Common myeloid progenitor, CD34-positive (primary cell): ENCODE measurements around the gene PDK4.

Experiments used
- CTCF ChIA-PET: fragments of 350-600 bp; sonication (Branson Sonifier 250); formaldehyde crosslinking; loops from one replicate; lab custom pipeline; 2021; ENCODE audit warnings: antibody characterized with exemption; lab: Charles Lee
- POLR2A ChIA-PET: fragments of 350-600 bp; sonication (Branson Sonifier 250); formaldehyde crosslinking; loops from one replicate; lab custom pipeline; 2021; ENCODE audit warnings: antibody characterized with exemption; lab: Charles Lee
- DNase-seq, 3 donors: peaks; one replicate each; pipeline versions ENCODE4 v3.0.0 to v3.0.0-alpha.2; 2013
- H3K27ac ChIP-seq, 2 experiments: 1 replicate in 1 of 2; 2 replicates in 1 of 2; pipeline ENCODE4 v1.7.0; 2013; ENCODE audit warnings: inconsistent platforms in 2 of 2, low read length in 2 of 2, mild to moderate bottlenecking in 2 of 2, low read depth in 1 of 2, moderate library complexity in 1 of 2; ENCODE audit not compliant: severe bottlenecking in 2 of 2, insufficient read depth in 1 of 2, poor library complexity in 1 of 2
- H3K27me3 ChIP-seq, 5 experiments: replicated peaks in 2 of 5; 1 replicate in 3 of 5; 2 replicates in 2 of 5; pipeline versions ENCODE4 v1.6.1 to v1.7.0; 2013; ENCODE audit warnings: low read length in 4 of 5, mild to moderate bottlenecking in 2 of 5, moderate library complexity in 2 of 5, inconsistent platforms in 1 of 5; ENCODE audit not compliant: insufficient read depth in 5 of 5, control insufficient read depth in 4 of 5
- H3K36me3 ChIP-seq, 4 experiments: 1 replicate in 2 of 4; 2 replicates in 2 of 4; pipeline versions ENCODE4 v1.6.1 to v1.7.0; 2013; ENCODE audit warnings: low read length in 3 of 4, control low read depth in 1 of 4, mild to moderate bottlenecking in 1 of 4; ENCODE audit not compliant: control insufficient read depth in 4 of 4, insufficient read depth in 4 of 4
- H3K4me1 ChIP-seq, 4 experiments: 1 replicate in 3 of 4; 2 replicates in 1 of 4; pipeline versions ENCODE4 v1.6.1 to v1.7.1; 2013; ENCODE audit warnings: low read length in 3 of 4, mild to moderate bottlenecking in 3 of 4, control low read depth in 1 of 4, inconsistent platforms in 1 of 4, moderate library complexity in 1 of 4; ENCODE audit not compliant: control insufficient read depth in 4 of 4, insufficient read depth in 4 of 4; ENCODE audit errors: control extremely low read depth in 1 of 4
- H3K4me3 ChIP-seq, 7 experiments: 1 replicate in 4 of 7; 2 replicates in 3 of 7; pipeline versions ENCODE4 v1.5.1 to v1.7.0; 2013; ENCODE audit warnings: mild to moderate bottlenecking in 7 of 7, low read length in 6 of 7, moderate library complexity in 6 of 7, inconsistent platforms in 2 of 7, low read depth in 2 of 7, control low read depth in 1 of 7; ENCODE audit not compliant: insufficient read depth in 4 of 7, control insufficient read depth in 1 of 7; ENCODE audit errors: extremely low read depth in 1 of 7
- H3K9me3 ChIP-seq, 5 experiments: 1 replicate in 4 of 5; 2 replicates in 1 of 5; pipeline versions ENCODE4 v1.6.1 to v1.7.1; 2013; ENCODE audit warnings: low read length in 4 of 5, mild to moderate bottlenecking in 2 of 5, inconsistent platforms in 1 of 5, low read depth in 1 of 5, moderate library complexity in 1 of 5; ENCODE audit not compliant: control insufficient read depth in 4 of 5, insufficient read depth in 2 of 5; ENCODE audit errors: control extremely low read depth in 1 of 5
- WGBS: methylation state at CpG from one replicate; pipeline ENCODE4 v1.1.5; 2013; ENCODE audit not compliant: insufficient coverage; 5-methylcytosine and 5-hydroxymethylcytosine counted together

PDK4 gene

GRCh38 chr7:95579318-95579717 is 17.0 kb downstream of the PDK4 start:
- no peak overlapping the region for H3K4me3 ChIP-seq
- CTCF ChIA-PET, result no interaction called here
- H3K9me3 ChIP-seq, result peaks cover 0 to 2% (median 0%) of the 10 kb centered on the region in 5 experiments
- no peak overlapping the region for H3K27ac ChIP-seq
- no peaks in the 10 kb centered on the region for H3K4me1 ChIP-seq
- no CpG with 5 or more reads among the region's 7 CpGs for WGBS
- no peaks in the 10 kb centered on the region for H3K27me3 ChIP-seq
- POLR2A ChIA-PET, result no interaction called here
- no peak for DNase-seq
- no peaks in the 10 kb centered on the region for H3K36me3 ChIP-seq

DNA sequence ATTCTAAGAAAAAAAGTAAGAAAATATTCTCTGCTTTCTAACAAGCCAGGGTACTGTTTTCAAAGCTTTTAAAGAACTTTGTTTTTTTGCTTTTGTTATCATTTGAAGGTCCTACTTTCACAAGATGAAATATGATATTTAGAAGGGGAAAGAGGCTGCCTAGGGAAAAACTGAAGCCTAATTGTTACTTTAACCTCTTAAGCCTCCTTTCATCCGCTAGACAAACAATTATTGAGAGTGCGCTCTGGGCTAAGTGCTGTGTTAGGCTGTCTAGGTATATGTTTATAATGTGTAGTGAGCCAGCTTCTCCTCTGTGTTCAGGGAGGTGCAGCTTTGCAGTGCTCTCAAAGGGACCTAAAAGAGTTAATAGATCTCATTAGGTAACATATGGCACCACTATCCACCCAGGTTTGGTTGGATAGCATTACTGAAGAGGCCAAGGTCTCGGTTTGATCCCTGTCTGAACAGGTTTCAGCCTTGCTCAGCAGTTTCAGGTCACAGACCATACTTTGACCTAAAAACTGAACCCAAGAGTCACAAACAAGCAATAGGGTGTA is 17.9 kb downstream of the PDK4 start:
- Histone ChIP-seq H3K4me1 (no peaks in the 10 kb centered on the region), H3K4me3 (no peak overlapping the region), H3K27me3 (no peaks in the 10 kb centered on the region), H3K9me3 (peaks cover 0 to 2% (median 0%) of the 10 kb centered on the region in 5 experiments), H3K27ac (no peak overlapping the region), H3K36me3 (no peaks in the 10 kb centered on the region)
- WGBS, result 100% methylated on average over 1 of the region's 3 CpGs
- POLR2A ChIA-PET, result no interaction called here
- DNase-seq, result no peak
- CTCF ChIA-PET, result interaction anchor here (0.6 kb wide), 1 partner anchor 442 kb away, joined by 3 read pairs; no protein-coding TSS in a partner anchor

DNA sequence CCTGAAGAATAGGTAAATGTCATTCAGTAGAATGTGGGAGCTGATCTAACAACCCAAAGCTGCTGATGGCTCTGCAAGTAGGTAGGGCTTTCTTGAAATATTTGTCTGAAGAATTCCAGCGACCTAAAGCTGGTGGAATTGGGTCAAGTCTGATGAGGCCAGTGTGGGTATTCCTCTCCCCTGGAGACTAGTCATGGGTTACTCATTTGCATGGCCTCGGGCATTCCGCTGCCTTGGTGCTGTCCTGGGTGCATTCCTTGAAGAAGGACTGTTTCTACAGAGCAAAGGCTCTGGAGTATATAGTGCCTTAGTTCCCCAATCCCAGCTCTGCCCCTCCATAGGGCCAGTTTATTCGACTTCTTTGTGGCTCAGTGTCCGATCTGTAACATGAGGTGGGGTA is 19.2 kb downstream of the PDK4 start:
- WGBS, result 94% methylated on average over 2 of the region's 5 CpGs
- H3K27ac ChIP-seq, result no peak overlapping the region
- no peaks in the 10 kb centered on the region for H3K36me3 ChIP-seq
- no peak overlapping the region for H3K4me3 ChIP-seq
- H3K9me3 ChIP-seq, result peaks cover 0 to 7% (median 0%) of the 10 kb centered on the region in 5 experiments
- no peaks in the 10 kb centered on the region for H3K4me1 ChIP-seq
- ChIA-PET CTCF (no interaction called here), POLR2A (interaction anchor here (0.6 kb wide), 1 partner anchor 1288 kb away, joined by 3 read pairs; no protein-coding TSS in a partner anchor)
- DNase-seq, result no peak
- H3K27me3 ChIP-seq, result no peaks in the 10 kb centered on the region

GRCh38 chr7:95569720-95570119 is 26.6 kb downstream of the PDK4 start:
- CTCF ChIA-PET, result interaction anchor here (1.1 kb wide), 1 partner anchor 12 kb away, joined by 4 read pairs; no protein-coding TSS in a partner anchor
- no peaks in the 10 kb centered on the region for H3K36me3 ChIP-seq

GRCh38 chr7:95560674-95561073 is 35.6 kb downstream of the PDK4 start:
- Histone ChIP-seq H3K4me3 (no peak overlapping the region), H3K27me3 (no peaks in the 10 kb centered on the region), H3K4me1 (no peaks in the 10 kb centered on the region), H3K9me3 (no peaks in the 10 kb centered on the region), H3K36me3 (no peaks in the 10 kb centered on the region), H3K27ac (no peak overlapping the region)
- ChIA-PET CTCF (no interaction called here), POLR2A (no interaction called here)
- WGBS, result 92% methylated on average over 2 of the region's 2 CpGs
- no peak for DNase-seq

More at GRCh38 chr7:95569720-95570119, 26.6 kb downstream of the PDK4 start:
- no peak overlapping the region for H3K4me3 ChIP-seq
- H3K27me3 ChIP-seq, result no peaks in the 10 kb centered on the region
- DNase-seq, result no peak
- peaks cover 0 to 6% (median 0%) of the 10 kb centered on the region in 5 experiments for H3K9me3 ChIP-seq
- POLR2A ChIA-PET, result no interaction called here
- H3K27ac ChIP-seq, result no peak overlapping the region
- no peaks in the 10 kb centered on the region for H3K4me1 ChIP-seq
- WGBS, result no CpG with 5 or more reads among the region's 2 CpGs

DNA sequence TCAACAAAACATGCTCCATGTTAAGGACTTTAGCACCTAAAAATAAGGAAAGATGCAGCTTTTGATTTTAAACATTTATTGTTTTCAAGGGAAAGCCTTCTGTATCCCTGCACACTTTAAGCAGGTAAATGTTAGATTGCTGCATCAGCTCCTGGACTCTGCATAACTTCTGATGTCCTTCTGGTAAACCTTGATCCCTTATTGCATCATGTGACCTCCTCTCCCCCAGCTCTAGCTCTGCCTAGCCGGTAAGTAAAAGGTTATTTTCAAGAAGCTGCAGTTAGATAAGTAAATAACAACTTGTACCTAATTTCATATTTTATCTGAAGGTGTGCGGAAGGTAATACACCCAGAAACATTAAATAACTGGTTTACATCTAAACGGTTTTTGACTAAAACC is 37.5 kb downstream of the PDK4 start:
- POLR2A ChIA-PET, result no interaction called here
- no peaks in the 10 kb centered on the region for H3K9me3 ChIP-seq
- no peaks in the 10 kb centered on the region for H3K4me1 ChIP-seq
- H3K27ac ChIP-seq, result no peak overlapping the region
- H3K27me3 ChIP-seq, result no peaks in the 10 kb centered on the region
- no peak for DNase-seq
- CTCF ChIA-PET, result interaction anchor here (1.3 to 3.0 kb wide), 2 partner anchors 13 to 34 kb away, joined by 3 to 10 read pairs; no protein-coding TSS in a partner anchor
- H3K4me3 ChIP-seq, result no peak overlapping the region
- H3K36me3 ChIP-seq, result no peaks in the 10 kb centered on the region
- WGBS, result no CpG with 5 or more reads among the region's 3 CpGs

DNA sequence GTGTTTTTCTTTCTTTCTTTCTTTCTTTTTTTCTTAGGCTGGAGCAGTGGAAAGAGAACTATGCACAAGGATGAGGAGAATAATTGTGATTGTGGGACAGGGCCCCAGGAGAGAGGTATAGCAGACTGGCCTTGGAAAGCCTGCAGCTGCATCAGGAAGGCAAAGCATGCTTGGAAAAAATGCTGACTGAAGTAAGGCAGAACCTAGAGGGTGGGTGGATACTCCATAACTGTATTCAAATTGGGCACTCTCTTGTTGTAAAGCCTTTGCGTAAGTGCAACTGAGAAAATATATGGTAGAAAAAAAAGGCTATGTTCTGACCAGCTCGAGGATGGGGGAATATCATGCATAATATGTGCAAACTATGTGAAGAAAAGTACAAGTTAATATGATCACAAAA is 39.5 kb downstream of the PDK4 start:
- ChIA-PET POLR2A (no interaction called here), CTCF (interaction anchor here (2.1 to 3.0 kb wide), 2 partner anchors 11 to 130 kb away, joined by 6 to 10 read pairs; no protein-coding TSS in a partner anchor)
- no peaks in the 10 kb centered on the region for H3K27me3 ChIP-seq
- no peaks in the 10 kb centered on the region for H3K9me3 ChIP-seq
- no peak overlapping the region for H3K27ac ChIP-seq
- H3K4me1 ChIP-seq, result no peaks in the 10 kb centered on the region
- 100% methylated on average over 1 of the region's 2 CpGs for WGBS
- no peak for DNase-seq
- H3K4me3 ChIP-seq, result no peak overlapping the region
- H3K36me3 ChIP-seq, result no peaks in the 10 kb centered on the region
